HG03439 (cell line): Measurements from ENCODE around the gene CHM.
A peak's percentile ranks its signal among the peaks of the same experiment; 100 is the strongest.
"Not testable (repeated sequence)": the region's sequence is repeated elsewhere in the genome, so short reads cannot be mapped to it uniquely, and the experiment has no call there.

Source experiments
- ATAC-seq: cut with Tn5 transposase; IDR thresholded peaks from one replicate; pipeline ENCODE4 v1.9.1; 2021; ENCODE audit warnings: mild to moderate bottlenecking, moderate library complexity; ENCODE audit not compliant: unreplicated experiment

Gene CHM

GRCh38 chrX:85996555-85996954 is 50.8 kb downstream of the CHM start:
- no peak for ATAC-seq

GRCh38 chrX:85995641-85996040 is 51.7 kb downstream of the CHM start:
- ATAC-seq, result no peak

GRCh38 chrX:85994797-85995196 is 52.6 kb downstream of the CHM start:
- ATAC-seq, result no peak

GRCh38 chrX:85994228-85994627 is 53.1 kb downstream of the CHM start:
- ATAC-seq, result no peak

- ATAC-seq, result no peak
Measured at GRCh38 chrX:85993539-85994197, 53.7 kb downstream of the CHM start.

- no peak for ATAC-seq
Measured at GRCh38 chrX:85992811-85993229, 54.5 kb downstream of the CHM start.

GRCh38 chrX:85988353-85988752 is 59.0 kb downstream of the CHM start:
- ATAC-seq, result no peak

- no peak for ATAC-seq
Measured at GRCh38 chrX:85980286-85980685, 67.1 kb downstream of the CHM start.

- ATAC-seq, result peak; percentile 71
Measured at GRCh38 chrX:85977218-85977617, 70.1 kb downstream of the CHM start.

- ATAC-seq, result not testable (repeated sequence)
Measured at GRCh38 chrX:85972351-85972750, 75.0 kb downstream of the CHM start.

GRCh38 chrX:85964744-85965143 is 82.6 kb downstream of the CHM start:
- ATAC-seq, result no peak

- no peak for ATAC-seq
Measured at GRCh38 chrX:85963736-85964135, 83.6 kb downstream of the CHM start.

GRCh38 chrX:85955510-85955909 is 91.8 kb downstream of the CHM start:
- no peak for ATAC-seq

- ATAC-seq, result not testable (repeated sequence)
Measured at GRCh38 chrX:85944751-85945150, 102.6 kb downstream of the CHM start.

GRCh38 chrX:85941275-85941674 is 106.1 kb downstream of the CHM start:
- ATAC-seq, result no peak

- ATAC-seq, result not testable (repeated sequence)
Measured at GRCh38 chrX:85939942-85940341, 107.4 kb downstream of the CHM start.

GRCh38 chrX:85934399-85934798 is 113.0 kb downstream of the CHM start:
- not testable (repeated sequence) for ATAC-seq

GRCh38 chrX:85930099-85930498 is 117.3 kb downstream of the CHM start:
- ATAC-seq, result no peak

- no peak for ATAC-seq
Measured at GRCh38 chrX:85928606-85929005, 118.8 kb downstream of the CHM start.

GRCh38 chrX:85927740-85928139 is 119.6 kb downstream of the CHM start:
- ATAC-seq, result no peak

- ATAC-seq, result no peak
Measured at GRCh38 chrX:85922821-85923220, 124.5 kb downstream of the CHM start.

- ATAC-seq, result not testable (repeated sequence)
Measured at GRCh38 chrX:85916656-85917280, 130.6 kb downstream of the CHM start.

- ATAC-seq, result no peak
Measured at GRCh38 chrX:85914431-85914830, 132.9 kb downstream of the CHM start.
